ENCODE data around the gene UBE2D2.

DNA sequence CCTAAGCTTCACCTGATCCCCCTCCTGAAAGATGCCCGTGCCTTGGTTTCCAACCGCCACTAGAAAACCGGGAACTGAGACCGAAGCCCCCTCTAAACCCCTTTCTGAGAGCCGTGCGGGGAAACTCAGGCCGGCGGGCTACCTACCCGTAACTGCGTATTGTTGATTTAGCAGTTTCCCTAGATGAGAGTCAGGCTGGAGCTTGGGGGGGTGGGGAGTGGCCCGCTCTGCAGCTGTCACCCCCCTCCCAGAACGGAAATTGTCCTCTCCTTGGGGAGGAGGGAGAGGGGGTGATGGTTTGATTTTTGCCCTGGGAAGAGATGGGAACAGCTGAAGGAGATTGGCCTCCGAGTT lies 89.5 kb downstream of the UBE2D2 start:
- TF ChIP-seq NFIC (IDR thresholded peaks at IDR 0.05) (no peak), EGR1 (IDR thresholded peaks at IDR 0.05) (no peak)
